ENCODE data around the gene TKTL1. TPM values are rescaled to one million over a fixed set of nuclear protein-coding genes. Genes with fewer than 3 reads are reported as not detected.

The TKTL1 gene
- total RNA-seq, 2 donors from 2014 or later = 1.1 to 4.0 TPM

GRCh38 chrX:154327038-154327820 is 31.6 kb downstream of the TKTL1 start:
- no peaks in the 10 kb centered on the region for H3K36me3 ChIP-seq
- H3K4me1 ChIP-seq = peaks cover 0 to 32% of the 10 kb centered on the region in 2 donors
- no peak for DNase-seq (ENCODE audit: low spot score)
- no peaks in the 10 kb centered on the region for H3K27me3 ChIP-seq
- H3K4me3 ChIP-seq = no peak overlapping the region
- no peak for TF ChIP-seq CTCF (IDR thresholded peaks at IDR 0.05)
- peak overlapping the region; percentile 44 to 63 for H3K27ac ChIP-seq
- no peaks in the 10 kb centered on the region for H3K9me3 ChIP-seq

- TF ChIP-seq CTCF (IDR thresholded peaks at IDR 0.05) = no peak
- Histone ChIP-seq H3K27me3 (no peaks in the 10 kb centered on the region), H3K36me3 (no peaks in the 10 kb centered on the region), H3K9me3 (no peaks in the 10 kb centered on the region), H3K27ac (no peak overlapping the region), H3K4me1 (peaks cover 0 to 32% of the 10 kb centered on the region in 2 donors), H3K4me3 (no peak overlapping the region)
- no peak for DNase-seq (ENCODE audit: low spot score)
Observed at GRCh38 chrX:154328646-154329045, 33.1 kb downstream of the TKTL1 start.

- DNase-seq (ENCODE audit: low spot score) = no peak
- Histone ChIP-seq H3K4me3 (no peak overlapping the region), H3K27me3 (no peaks in the 10 kb centered on the region), H3K9me3 (no peaks in the 10 kb centered on the region), H3K36me3 (no peaks in the 10 kb centered on the region), H3K27ac (no peak overlapping the region), H3K4me1 (peaks cover 0 to 32% of the 10 kb centered on the region in 2 donors)
- no peak for TF ChIP-seq CTCF (IDR thresholded peaks at IDR 0.05)
Observed at GRCh38 chrX:154329294-154329693, 33.7 kb downstream of the TKTL1 start.

GRCh38 chrX:154332561-154332960 is 37.0 kb downstream of the TKTL1 start:
- Histone ChIP-seq H3K36me3 (no peaks in the 10 kb centered on the region), H3K9me3 (no peaks in the 10 kb centered on the region), H3K4me3 (no peak overlapping the region), H3K27me3 (no peaks in the 10 kb centered on the region), H3K4me1 (peaks cover 0 to 6% of the 10 kb centered on the region in 2 donors), H3K27ac (no peak overlapping the region)
- TF ChIP-seq CTCF (IDR thresholded peaks at IDR 0.05) = no peak
- DNase-seq (ENCODE audit: low spot score) = no peak

GRCh38 chrX:154333116-154333515 is 37.5 kb downstream of the TKTL1 start:
- Histone ChIP-seq H3K4me1 (peaks cover 0 to under 1% of the 10 kb centered on the region in 2 donors), H3K27me3 (no peaks in the 10 kb centered on the region), H3K9me3 (no peaks in the 10 kb centered on the region), H3K27ac (no peak overlapping the region), H3K4me3 (no peak overlapping the region), H3K36me3 (no peaks in the 10 kb centered on the region)
- no peak for TF ChIP-seq CTCF (IDR thresholded peaks at IDR 0.05)
- DNase-seq (ENCODE audit: low spot score) = no peak
